Measurements from ENCODE around the gene CPA5.

CPA5 gene

GRCh38 chr7:130397051-130397757 lies 52.6 kb downstream of the CPA5 start:
- DNase-seq (ENCODE audit: low spot score) = no peak

- DNase-seq (ENCODE audit: low spot score) = no peak
These were observed 53.1 kb downstream of the CPA5 start for GRCh38 chr7:130397758-130398073.

- DNase-seq (ENCODE audit: low spot score) = no peak
These were observed 54.0 kb downstream of the CPA5 start for GRCh38 chr7:130398526-130399090.

GRCh38 chr7:130400120-130400572 lies 55.5 kb downstream of the CPA5 start:
- no peak for DNase-seq (ENCODE audit: low spot score)

- no peak for DNase-seq (ENCODE audit: low spot score)
These were observed 56.5 kb downstream of the CPA5 start for GRCh38 chr7:130401101-130401500.

- no peak for DNase-seq (ENCODE audit: low spot score)
These were observed 57.0 kb downstream of the CPA5 start for GRCh38 chr7:130401578-130401977.

- no peak for DNase-seq (ENCODE audit: low spot score)
These were observed 60.4 kb downstream of the CPA5 start for GRCh38 chr7:130405003-130405402.

GRCh38 chr7:130409067-130409711 lies 64.6 kb downstream of the CPA5 start:
- no peak for DNase-seq (ENCODE audit: low spot score)

- no peak for DNase-seq (ENCODE audit: low spot score)
These were observed 65.1 kb downstream of the CPA5 start for GRCh38 chr7:130409712-130410072.

- no peak for DNase-seq (ENCODE audit: low spot score)
These were observed 66.4 kb downstream of the CPA5 start for GRCh38 chr7:130410868-130411541.

- DNase-seq (ENCODE audit: low spot score) = no peak
These were observed 68.6 kb downstream of the CPA5 start for GRCh38 chr7:130413201-130413600.

GRCh38 chr7:130415006-130415405 lies 70.4 kb downstream of the CPA5 start:
- no peak for DNase-seq (ENCODE audit: low spot score)

GRCh38 chr7:130417213-130417612 lies 72.6 kb downstream of the CPA5 start:
- DNase-seq (ENCODE audit: low spot score) = no peak

GRCh38 chr7:130418306-130418705 lies 73.7 kb downstream of the CPA5 start:
- no peak for DNase-seq (ENCODE audit: low spot score)
